Activated CD8-positive, alpha-beta T cell treated with anti-CD3 and anti-CD28 coated beads for 36 hours (primary cell): ENCODE results near the gene LGALS1. TPM values are rescaled to one million over a fixed set of nuclear protein-coding genes. Genes with fewer than 3 reads are reported as not detected.

ENCODE experiments used
- ATAC-seq: fragments of 200-7000 bp; cut with Tn5 transposase; one replicate; pipeline ENCODE4 v1.10.0; 2021; ENCODE audit warnings: mild to moderate bottlenecking, moderate library complexity
- CTCF ChIA-PET: fragments of 350-600 bp; sonication (Branson Sonifier 250); formaldehyde crosslinking; loops from one replicate; lab custom pipeline; 2021; ENCODE audit warnings: antibody characterized with exemption; lab: Charles Lee
- POLR2A ChIA-PET: fragments of 350-600 bp; sonication (Branson Sonifier 250); formaldehyde crosslinking; loops from one replicate; lab custom pipeline; 2021; ENCODE audit warnings: antibody characterized with exemption; lab: Charles Lee
- DNase-seq: peaks from one replicate; pipeline ENCODE4 v3.0.0-alpha.2; 2020
- H3K27ac Mint-ChIP-seq: one replicate; pipeline ENCODE4 v1.8.0; 2021; ENCODE audit warnings: mild to moderate bottlenecking, mixed read lengths
- H3K27me3 Mint-ChIP-seq: one replicate; pipeline ENCODE4 v1.8.0; 2021; ENCODE audit warnings: mixed read lengths
- H3K36me3 Mint-ChIP-seq: one replicate; pipeline ENCODE4 v1.8.0; 2021; ENCODE audit warnings: low read depth, mixed read lengths
- H3K4me1 Mint-ChIP-seq: one replicate; pipeline ENCODE4 v1.8.0; 2021; ENCODE audit warnings: low read depth, mixed read lengths
- H3K4me3 Mint-ChIP-seq: one replicate; pipeline ENCODE4 v1.8.0; 2021; ENCODE audit warnings: mild to moderate bottlenecking, moderate library complexity, mixed read lengths
- H3K9me3 Mint-ChIP-seq: one replicate; pipeline ENCODE4 v1.8.0; 2021; ENCODE audit warnings: mixed read lengths
- intact Hi-C: fragments of 100-400 bp; cut with micrococcal nuclease; formaldehyde crosslinking; loops from one replicate; pipeline ENCODE4 v1.10.0; 2022
- total RNA-seq, 2 experiments: library from RNA; stranded (reverse); gene quantifications; one replicate each; pipeline ENCODE4 v1.2.3, GENCODE V29; 2021
- TF ChIP-seq, protein P1 (sequence below): fragments of 200-600 bp; IDR thresholded peaks from one replicate; pipeline ENCODE4 v1.8.0; 2022; ENCODE audit warnings: antibody characterized with exemption, mild to moderate bottlenecking

The LGALS1 gene
- total RNA-seq, 2 experiments from 2014 or later = 247 to 261 TPM

DNA sequence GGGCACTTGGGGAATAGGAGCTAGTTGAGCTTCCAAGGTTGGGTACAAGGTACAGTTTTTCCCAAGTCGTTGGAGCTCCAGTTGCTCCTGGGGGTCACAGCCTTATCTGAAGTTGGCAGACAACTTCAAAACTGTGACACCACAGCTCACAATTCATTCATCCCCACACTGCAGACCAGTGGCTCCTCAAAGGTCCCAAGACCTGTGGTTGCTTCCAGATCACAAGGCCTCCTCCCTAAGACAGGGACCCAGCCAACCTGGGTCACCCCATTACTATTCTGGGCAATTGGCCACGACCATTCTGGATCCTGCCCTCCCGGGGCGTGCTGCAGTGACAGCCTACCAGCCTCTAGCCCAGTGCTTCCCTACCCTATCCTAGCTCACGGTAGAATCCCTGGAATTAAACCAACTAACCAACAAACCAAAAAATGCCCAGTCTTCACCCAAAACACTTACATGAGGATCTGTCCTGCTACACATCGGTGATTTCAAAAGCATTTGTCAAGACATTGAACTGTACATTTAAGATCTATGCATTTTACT, 17.8 kb upstream of the LGALS1 start:
- no peak for ATAC-seq
- H3K27me3 Mint-ChIP-seq = no peaks in the 10 kb centered on the region

DNA sequence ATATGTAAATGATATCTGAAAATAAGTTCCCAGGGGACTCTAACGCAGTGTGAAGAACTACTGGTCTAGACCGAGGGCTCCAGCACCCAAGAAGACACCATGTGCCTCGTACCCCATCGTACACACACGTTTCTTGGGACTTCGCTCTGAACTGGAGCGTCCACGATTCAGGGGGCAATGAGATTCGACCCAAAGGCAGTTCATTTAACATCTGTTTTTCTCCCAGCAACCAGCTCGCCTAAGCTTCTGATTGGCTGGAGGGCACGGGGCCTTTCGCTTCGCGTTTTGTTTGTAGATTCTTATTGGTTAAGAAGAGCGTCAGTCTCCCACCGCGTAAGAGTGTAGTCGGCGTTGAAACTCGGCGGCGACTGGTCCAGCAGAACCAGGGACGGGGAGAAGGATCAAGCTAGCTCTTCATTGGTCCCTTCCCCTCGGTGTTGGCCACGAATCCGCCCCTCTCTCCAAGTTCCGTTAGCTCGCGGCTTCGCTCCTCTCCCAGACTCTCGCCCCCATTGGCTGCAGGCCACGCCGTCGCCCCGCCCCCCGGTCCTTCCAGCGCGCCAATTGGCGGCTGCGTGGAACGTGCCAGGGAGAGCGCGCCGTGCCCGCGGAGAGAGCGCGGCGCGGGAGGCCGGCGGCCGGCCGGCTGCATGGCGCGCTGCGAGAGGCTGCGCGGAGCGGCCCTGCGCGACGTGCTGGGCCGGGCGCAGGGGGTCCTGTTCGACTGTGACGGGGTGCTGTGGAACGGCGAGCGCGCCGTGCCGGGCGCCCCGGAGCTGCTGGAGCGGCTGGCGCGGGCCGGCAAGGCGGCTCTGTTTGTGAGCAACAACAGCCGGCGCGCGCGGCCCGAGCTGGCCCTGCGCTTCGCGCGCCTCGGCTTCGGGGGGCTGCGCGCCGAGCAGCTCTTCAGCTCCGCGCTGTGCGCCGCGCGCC, 17.0 kb upstream of the LGALS1 start, which contains the start of gene PDXP:
Gene PDXP (plus strand): TSS at position 591 of the 933 bp plus-strand sequence. CDS start 60 bp downstream, at position 651.
- H3K9me3 Mint-ChIP-seq = no peaks in the 10 kb centered on the region
- DNase-seq = peak; percentile 98
- peak within 1 kb of the TSS; percentile 89 for H3K4me3 Mint-ChIP-seq
- POLR2A ChIA-PET = interaction anchor here (0.8 to 3.7 kb wide), 15 partner anchors 9 to 186 kb away, joined by 3 to 51 read pairs (median 5); partner anchors contain the start of genes ANKRD54, LGALS1, NOL12 and SH3BP1
- H3K27me3 Mint-ChIP-seq = no peaks in the 10 kb centered on the region
- intact Hi-C loops = loop anchor here (2.0 kb wide), 1 partner anchor 14 kb away; no protein-coding TSS in a partner anchor
- H3K27ac Mint-ChIP-seq = peak within 1 kb of the TSS; percentile 95
- H3K36me3 Mint-ChIP-seq = peaks cover 17% of the 10 kb centered on the region
- ATAC-seq = peak; percentile 97
- peaks cover 39% of the 10 kb centered on the region for H3K4me1 Mint-ChIP-seq
- TF ChIP-seq, protein P1, sequence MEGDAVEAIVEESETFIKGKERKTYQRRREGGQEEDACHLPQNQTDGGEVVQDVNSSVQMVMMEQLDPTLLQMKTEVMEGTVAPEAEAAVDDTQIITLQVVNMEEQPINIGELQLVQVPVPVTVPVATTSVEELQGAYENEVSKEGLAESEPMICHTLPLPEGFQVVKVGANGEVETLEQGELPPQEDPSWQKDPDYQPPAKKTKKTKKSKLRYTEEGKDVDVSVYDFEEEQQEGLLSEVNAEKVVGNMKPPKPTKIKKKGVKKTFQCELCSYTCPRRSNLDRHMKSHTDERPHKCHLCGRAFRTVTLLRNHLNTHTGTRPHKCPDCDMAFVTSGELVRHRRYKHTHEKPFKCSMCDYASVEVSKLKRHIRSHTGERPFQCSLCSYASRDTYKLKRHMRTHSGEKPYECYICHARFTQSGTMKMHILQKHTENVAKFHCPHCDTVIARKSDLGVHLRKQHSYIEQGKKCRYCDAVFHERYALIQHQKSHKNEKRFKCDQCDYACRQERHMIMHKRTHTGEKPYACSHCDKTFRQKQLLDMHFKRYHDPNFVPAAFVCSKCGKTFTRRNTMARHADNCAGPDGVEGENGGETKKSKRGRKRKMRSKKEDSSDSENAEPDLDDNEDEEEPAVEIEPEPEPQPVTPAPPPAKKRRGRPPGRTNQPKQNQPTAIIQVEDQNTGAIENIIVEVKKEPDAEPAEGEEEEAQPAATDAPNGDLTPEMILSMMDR = no peak
- CTCF ChIA-PET = interaction anchor here (0.6 to 68.1 kb wide), 10 partner anchors 11 to 205 kb away, joined by 3 to 1770 read pairs (median 4); partner anchors contain the start of genes GGA1, LGALS1, NOL12 and SH3BP1

More for the DNA sequence above, 17.8 kb upstream of the LGALS1 start:
- TF ChIP-seq, protein P1 = no peak
- peaks cover 24% of the 10 kb centered on the region for H3K36me3 Mint-ChIP-seq
- peaks cover 39% of the 10 kb centered on the region for H3K4me1 Mint-ChIP-seq
- POLR2A ChIA-PET = interaction anchor here (0.7 to 3.7 kb wide), 14 partner anchors 9 to 187 kb away, joined by 3 to 51 read pairs (median 6); partner anchors contain the start of genes ANKRD54, LGALS1, MFNG and NOL12
- DNase-seq = no peak
- intact Hi-C loops = loop anchor here (2.0 kb wide), 1 partner anchor 15 kb away; no protein-coding TSS in a partner anchor
- peak overlapping the region; percentile 95 for H3K27ac Mint-ChIP-seq
- H3K9me3 Mint-ChIP-seq = no peaks in the 10 kb centered on the region
- peak overlapping the region; percentile 89 for H3K4me3 Mint-ChIP-seq
- CTCF ChIA-PET = interaction anchor here (0.6 to 68.1 kb wide), 8 partner anchors 10 to 161 kb away, joined by 3 to 1770 read pairs (median 5); partner anchors contain the start of genes GGA1, LGALS1, NOL12 and SH3BP1

DNA sequence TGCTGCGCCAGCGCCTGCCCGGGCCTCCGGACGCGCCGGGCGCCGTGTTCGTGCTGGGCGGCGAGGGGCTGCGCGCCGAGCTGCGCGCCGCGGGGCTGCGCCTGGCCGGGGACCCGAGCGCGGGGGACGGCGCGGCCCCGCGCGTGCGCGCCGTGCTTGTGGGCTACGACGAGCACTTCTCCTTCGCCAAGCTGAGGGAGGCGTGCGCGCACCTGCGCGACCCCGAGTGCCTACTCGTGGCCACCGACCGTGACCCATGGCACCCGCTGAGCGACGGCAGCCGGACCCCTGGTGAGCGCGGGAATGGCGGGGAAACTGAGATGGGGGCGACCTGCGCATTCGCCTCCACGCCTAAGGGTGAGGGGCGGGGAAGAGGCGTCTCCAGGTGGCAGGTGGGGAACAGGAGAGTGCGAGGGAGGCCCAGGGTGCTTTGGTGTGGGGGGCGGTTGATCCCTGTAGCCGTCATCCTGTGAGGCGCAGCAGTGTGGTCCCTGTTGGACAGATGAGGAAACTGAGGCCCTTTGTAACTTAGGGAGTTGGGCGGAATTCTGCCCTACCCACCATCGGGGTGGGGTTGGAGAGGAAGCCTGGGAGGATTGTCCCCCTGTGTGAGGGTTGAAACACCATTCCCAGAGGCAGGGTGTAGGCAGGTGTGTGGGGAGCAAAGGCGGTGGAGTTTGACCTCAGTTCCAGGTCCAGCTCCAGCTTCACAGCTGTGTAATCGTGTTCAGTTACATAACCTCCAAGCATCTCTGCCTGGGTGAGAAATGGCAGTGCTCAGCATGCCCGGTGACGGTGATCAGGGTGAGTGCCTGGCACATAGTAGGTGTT, 16.2 kb upstream of the LGALS1 start:
- Mint-ChIP-seq H3K27me3 (no peaks in the 10 kb centered on the region), H3K9me3 (no peaks in the 10 kb centered on the region), H3K36me3 (peaks cover 12% of the 10 kb centered on the region), H3K4me1 (peaks cover 39% of the 10 kb centered on the region), H3K4me3 (peak overlapping the region; percentile 89), H3K27ac (peak overlapping the region; percentile 59)
- intact Hi-C loops = loop anchor here (2.0 kb wide), 1 partner anchor 14 kb away; no protein-coding TSS in a partner anchor
- POLR2A ChIA-PET = interaction anchor here (0.8 to 3.7 kb wide), 12 partner anchors 8 to 185 kb away, joined by 3 to 51 read pairs (median 5); partner anchors contain the start of genes ANKRD54, LGALS1, NOL12 and SH3BP1
- peak; percentile 37 for DNase-seq
- CTCF ChIA-PET = interaction anchor here (1.0 to 68.1 kb wide), 7 partner anchors 15 to 204 kb away, joined by 4 to 1770 read pairs (median 6); partner anchors contain the start of genes GGA1, LGALS1, NOL12 and SH3BP1
- ATAC-seq = no peak
- TF ChIP-seq, protein P1 = no peak

DNA sequence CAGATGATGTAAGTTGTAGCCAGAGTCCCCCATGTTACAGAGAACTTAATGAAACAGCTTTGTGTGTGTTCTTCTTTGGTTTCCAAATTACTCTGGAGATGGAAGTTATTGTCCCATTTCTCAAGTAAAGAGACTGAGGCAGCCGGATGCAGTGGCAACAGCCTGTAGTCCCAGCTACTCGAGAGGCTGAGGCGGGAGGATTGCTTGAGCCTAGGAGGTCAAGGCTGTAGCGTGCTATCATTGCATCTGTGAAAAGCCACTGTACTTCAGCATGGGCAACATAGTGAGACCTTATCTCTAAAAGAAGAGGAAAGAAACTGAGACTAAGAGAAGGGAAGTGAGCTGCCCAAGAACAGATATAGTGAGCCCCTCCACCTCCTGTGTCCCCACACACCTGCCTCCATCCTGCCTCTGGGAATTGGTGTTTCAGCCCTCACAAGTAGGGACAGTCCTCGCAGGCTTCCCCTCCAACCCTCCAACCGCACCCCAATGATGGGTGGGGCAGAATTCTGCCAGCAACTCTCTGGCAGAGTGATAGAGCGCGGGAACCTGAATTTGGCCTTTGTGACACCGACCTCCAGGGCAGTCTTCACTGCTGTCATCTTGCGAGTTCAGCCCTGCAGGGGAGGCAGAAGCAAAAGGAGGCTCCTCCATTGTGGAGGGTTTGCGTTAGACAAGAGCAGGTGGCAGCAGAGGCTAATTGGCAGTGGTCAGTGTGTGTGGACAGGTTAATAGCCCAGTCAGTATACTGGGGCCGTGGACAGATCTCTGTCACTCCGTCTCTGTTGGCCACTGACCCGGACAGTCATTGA, 15.3 kb upstream of the LGALS1 start:
- CTCF ChIA-PET = interaction anchor here (0.8 to 68.1 kb wide), 5 partner anchors 11 to 203 kb away, joined by 3 to 1770 read pairs (median 17); partner anchors contain the start of genes GGA1, LGALS1 and SH3BP1
- POLR2A ChIA-PET = interaction anchor here (0.9 to 3.7 kb wide), 6 partner anchors 11 to 35 kb away, joined by 3 to 51 read pairs (median 6); partner anchors contain the start of genes LGALS1 and SH3BP1
- peaks cover 39% of the 10 kb centered on the region for H3K4me1 Mint-ChIP-seq
- peak overlapping the region; percentile 89 for H3K4me3 Mint-ChIP-seq
- H3K9me3 Mint-ChIP-seq = no peaks in the 10 kb centered on the region
- no peak for ATAC-seq
- intact Hi-C loops = loop anchor here (2.0 kb wide), 1 partner anchor 13 kb away; no protein-coding TSS in a partner anchor
- no peaks in the 10 kb centered on the region for H3K27me3 Mint-ChIP-seq
- H3K36me3 Mint-ChIP-seq = peaks cover 13% of the 10 kb centered on the region
- no peak overlapping the region for H3K27ac Mint-ChIP-seq
- TF ChIP-seq, protein P1 = no peak
- DNase-seq = no peak
